HG03442 (cell line): ENCODE results near the gene SRSF7.
"Not testable (repeated sequence)": the region's sequence is repeated elsewhere in the genome, so short reads cannot be mapped to it uniquely, and the experiment has no call there.

ENCODE experiments used
- ATAC-seq: cut with Tn5 transposase; IDR thresholded peaks from one replicate; pipeline ENCODE4 v1.9.1; 2021; ENCODE audit warnings: mild to moderate bottlenecking, moderate library complexity; ENCODE audit not compliant: unreplicated experiment

Gene SRSF7

GRCh38 chr2:38750891-38751595 is at the start of gene SRSF7:
SRSF7 (minus strand) TSS chr2:38751361; CDS start chr2:38751256, 105 bp downstream.
- ATAC-seq = peak; percentile 80

- no peak for ATAC-seq
These were observed 46.8 kb upstream of the SRSF7 start for GRCh38 chr2:38797953-38798352.

DNA sequence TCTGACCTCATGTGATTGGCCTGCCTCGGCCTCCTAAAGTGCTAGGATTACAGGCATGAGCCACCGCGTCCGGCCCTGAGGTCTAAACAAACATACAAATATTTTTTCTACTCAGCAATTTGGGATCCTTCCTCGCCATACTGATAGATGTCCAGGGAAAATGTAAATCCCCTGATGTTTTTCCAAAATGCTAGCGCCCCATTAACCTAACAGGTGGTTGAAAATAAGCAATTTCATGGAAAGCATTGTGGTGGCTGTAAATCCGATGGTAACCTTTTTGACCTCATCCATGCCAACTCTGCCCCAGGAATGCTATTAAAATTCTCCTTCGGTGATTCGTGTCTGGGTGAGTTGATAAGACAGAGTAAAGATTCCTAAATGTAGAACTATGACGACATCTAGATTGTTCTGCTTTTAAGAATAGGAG is 46.1 kb upstream of the SRSF7 start:
- ATAC-seq = no peak

DNA sequence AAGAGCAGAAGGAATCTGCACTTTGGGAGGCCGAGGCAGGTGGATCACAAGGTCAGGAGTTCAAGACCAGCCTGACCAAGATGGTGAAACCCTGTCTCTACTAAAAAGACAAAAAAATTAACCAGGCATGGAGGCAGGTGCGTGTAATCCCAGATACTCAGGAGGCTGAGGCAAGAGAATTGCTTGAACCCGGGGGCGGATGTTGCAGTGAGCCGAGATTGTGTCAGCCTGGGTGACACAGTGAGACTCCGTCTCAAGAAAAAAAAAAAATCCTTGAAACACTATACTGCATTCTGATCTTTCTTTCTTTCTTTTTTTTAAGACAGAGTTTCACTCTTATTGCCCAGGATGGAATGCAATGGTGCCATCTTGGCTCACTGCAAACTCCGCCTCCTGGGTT is 43.9 kb upstream of the SRSF7 start:
- not testable (repeated sequence) for ATAC-seq

DNA sequence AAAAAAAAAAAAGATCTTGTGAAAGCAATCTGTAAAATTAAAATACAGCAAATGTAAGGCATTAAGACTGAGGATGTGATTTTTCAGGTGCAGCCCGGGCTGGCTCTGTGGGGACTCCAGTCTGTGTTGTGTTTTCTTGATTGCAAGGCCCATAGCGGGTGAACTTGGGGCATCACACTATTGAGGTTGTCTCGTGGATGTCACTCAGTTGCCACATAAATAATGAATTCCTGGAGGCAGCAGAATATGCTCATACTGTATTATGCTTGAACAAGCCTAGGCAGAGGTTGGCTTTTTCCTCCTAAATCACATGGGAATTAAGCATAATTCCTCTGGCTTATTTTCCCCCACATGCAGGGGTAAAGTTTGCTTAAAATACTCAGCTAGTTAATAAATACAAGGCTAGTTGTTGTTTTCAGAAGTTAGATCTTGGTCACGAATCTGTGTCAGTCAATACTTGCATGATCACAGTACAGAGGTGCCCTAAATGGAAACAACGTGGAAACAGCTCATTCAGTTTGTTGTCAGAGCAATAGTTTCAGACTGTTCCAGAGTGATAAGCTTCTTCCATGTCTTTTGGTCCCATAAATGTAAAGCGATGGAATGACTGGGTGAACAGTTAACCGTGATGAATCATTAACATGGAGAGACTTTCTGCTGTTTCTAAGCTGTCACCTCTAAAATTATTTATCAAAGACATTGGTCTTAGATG is 43.2 kb upstream of the SRSF7 start:
- no peak for ATAC-seq

DNA sequence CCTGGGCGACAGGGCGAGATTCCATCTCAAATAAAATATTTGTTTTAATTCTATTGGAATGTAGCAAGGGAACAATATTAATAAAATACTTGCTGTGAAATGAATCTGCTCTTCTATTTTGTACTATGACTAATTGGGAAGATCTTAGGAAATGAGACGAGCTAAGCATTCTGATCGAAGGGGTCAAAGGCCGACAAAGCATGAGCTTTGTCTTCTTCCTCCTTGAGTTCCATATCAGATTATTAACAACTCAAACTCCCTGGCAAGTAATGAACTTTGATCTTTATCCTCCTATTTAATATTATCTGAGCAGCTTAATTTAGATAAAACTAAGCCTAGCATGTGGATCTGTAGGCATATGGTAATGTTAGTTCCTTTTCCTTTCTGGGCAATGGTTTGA is 42.4 kb upstream of the SRSF7 start:
- no peak for ATAC-seq

- no peak for ATAC-seq
These were observed 41.6 kb upstream of the SRSF7 start for GRCh38 chr2:38792751-38793150.

GRCh38 chr2:38792321-38792720 is 41.2 kb upstream of the SRSF7 start:
- ATAC-seq = not testable (repeated sequence)

DNA sequence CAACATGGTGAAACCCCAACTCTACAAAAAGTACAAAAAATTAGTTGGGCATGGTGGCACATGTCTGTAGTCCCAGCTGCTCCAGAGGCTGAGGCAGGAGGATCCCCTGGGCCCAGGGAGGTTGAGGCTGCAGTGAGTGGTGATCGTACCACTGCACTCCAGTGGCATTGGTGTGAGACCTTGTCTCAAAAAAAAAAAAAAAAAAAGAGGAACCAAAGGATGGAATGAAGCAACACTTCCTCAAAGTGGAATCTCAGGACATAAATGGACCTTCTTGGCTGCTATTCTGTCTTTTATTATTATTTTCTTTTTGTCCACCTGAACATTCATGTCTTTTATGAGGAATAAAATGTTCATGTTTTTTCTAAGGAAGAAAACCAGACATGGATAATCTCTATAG is 40.6 kb upstream of the SRSF7 start:
- no peak for ATAC-seq

DNA sequence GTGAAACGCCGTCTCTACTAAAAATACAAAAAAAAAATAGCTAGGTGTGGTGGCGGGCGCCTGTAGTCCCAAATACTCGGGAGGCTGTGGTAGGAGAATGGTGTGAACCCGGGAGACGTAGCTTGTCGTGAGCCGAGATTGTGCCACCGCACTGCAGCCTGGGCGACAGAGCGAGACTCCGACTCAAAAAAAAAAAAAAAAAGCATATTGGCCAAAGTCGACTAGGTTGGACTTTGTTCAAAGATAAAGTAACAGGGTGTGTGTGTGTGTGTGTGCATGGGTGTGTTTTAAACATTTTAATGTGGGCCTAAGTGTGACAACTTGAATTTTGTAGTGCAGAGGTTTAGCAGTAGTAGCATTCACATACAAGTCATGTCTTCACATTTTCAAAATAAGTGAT is 38.5 kb upstream of the SRSF7 start:
- no peak for ATAC-seq

DNA sequence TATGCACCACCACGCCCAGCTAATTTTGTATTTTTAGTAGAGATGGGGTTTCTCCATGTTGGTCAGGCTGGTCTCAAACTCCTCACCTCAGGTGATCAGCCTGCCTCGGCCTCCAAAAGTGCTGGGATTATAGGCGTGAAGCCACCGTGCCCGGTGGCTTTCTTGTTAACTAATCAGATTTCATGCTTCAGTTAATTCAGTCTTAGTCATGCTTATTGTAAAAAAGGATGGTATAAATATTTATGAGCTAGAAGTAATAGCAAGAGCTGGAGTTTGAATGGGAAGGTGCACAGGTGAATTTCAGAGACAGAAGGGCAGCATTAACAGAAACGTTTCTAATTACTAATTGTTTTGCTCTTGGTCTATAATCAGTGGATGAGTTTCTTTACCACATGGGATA is 37.1 kb upstream of the SRSF7 start:
- no peak for ATAC-seq

DNA sequence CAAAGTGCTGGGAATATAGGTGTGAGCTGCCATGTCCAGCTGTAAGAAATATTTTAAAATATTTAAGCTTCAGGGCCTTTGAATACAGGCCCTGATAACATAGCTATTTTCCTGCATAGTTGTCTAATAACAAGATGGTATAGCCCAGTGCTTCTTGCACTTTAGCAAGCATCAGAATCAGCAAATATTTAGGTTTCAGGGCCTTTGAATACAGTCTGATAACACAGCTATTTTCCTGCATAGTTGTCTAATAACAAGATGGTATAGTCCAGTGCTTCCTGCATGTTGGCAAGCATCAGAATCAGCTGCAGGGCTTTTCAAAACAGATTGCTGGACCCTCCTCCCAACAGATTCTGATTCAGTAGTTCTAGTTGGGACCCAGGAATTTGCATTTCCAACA is 32.4 kb upstream of the SRSF7 start:
- ATAC-seq = no peak

DNA sequence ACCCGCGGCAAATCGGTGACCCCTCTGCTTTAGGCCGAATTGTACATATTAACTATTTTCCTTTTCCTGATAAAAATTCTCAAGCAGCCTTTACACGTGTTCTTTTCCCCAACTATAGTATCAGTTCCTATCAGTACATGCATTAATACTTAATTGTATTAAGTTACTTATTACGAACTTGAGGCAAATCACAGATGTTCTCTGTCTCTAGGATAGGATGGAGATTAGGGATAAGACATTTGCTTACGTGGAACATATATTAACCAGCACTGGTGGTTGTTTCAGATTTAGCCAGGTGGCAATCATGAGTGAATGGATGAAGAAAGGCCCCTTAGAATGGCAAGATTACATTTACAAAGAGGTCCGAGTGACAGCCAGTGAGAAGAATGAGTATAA is 27.5 kb upstream of the SRSF7 start:
- no peak for ATAC-seq

DNA sequence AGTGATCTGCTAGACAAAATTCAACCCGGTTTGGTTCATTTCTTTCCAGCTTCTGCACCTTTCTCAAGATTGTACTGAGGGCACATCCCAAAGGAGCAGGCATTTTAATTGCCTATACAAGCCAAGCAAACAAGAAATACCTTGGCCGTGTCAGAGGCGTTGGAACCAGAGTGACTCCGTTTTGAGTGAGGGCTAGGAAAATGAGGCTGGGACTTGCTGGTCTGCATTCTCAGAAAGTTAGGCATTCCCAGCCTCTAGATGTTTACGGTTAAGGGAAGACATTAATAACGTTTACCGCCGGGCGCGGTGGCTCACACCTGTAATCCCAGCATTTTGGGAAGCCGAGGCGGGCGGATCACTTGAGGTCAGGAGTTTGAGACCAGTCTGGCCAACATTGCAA is 25.4 kb upstream of the SRSF7 start:
- ATAC-seq = no peak

GRCh38 chr2:38775921-38776225 is 24.7 kb upstream of the SRSF7 start:
- no peak for ATAC-seq

DNA sequence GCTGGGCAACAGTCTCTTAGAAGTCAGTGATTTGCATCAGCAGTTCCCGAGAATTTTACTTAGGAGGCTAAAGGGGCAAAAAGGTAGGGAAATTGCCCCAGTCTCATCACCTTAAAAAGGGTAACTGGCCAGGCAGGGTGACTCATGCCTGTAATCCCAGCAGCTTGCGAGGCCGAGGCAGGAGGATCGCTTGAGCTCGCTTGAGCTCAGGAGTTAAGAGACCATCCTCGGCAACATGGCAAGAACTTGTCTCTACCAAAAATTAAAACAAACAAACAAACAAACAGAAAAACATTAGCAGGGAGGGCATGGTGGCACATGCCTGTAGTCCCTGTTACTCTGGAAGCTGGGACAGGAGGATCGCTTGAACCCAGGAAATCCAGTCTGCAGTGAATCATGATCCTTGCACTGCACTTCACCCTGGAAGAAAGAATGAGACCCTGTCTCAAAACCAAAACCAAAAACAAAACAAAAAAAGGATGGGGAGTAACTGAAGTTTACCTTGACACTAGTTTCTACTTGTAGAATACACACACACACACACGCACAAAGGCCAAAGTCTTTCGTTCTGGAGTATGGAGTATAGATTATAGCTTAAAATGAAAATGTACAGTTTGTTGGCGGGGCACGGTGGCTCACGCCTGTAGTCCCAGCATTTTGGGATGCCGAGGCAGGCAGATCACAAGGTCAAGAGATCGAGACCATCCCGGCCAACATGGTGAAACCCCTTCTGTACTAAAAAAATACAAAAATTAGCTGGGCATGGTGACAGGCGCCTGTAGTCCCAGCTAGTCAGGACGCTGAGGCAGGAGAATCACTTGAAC is 24.1 kb upstream of the SRSF7 start:
- ATAC-seq = no peak

DNA sequence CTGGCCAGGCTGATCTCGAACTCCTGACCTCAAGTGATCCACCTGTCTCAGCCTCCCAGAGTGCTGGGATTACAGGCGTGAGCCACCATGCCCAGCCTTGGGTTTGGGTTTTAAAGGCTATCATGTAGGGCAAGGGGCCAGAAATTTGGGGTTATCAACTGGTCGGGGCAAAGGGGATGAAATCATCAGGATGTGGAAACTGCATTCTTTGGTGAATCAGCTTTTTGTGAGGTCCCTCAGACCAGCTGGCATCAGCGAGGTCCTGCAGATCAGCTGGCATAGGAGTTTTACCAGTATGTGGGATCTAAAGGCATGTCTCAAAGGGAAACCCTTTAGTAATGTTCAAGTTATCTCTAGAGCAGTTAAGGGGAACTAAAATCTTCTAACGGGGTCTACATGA is 20.5 kb upstream of the SRSF7 start:
- ATAC-seq = no peak

- no peak for ATAC-seq
These were observed 14.4 kb upstream of the SRSF7 start for GRCh38 chr2:38765551-38765950.

DNA sequence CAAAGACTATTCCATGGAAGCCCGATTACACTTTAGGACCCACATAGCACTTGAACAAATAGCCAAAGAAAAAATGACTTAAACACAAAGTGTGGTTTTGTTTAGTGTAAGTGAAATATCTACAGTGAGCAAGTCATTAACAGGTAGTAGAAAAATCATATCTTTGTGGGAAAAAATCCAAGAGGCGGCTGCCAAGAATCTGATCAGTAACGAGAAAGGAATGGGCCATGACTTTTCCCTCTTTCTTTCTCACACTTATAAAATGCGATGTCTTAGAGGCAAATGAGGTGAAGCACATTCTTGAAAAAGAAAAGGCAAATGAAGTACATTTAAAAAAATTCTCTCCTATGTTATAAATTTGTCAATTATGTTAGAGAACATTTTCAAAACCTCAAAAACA is 14.0 kb upstream of the SRSF7 start:
- no peak for ATAC-seq

- no peak for ATAC-seq
These were observed 12.6 kb upstream of the SRSF7 start for GRCh38 chr2:38763728-38764127.

GRCh38 chr2:38763228-38763627 is 12.1 kb upstream of the SRSF7 start:
- ATAC-seq = no peak

GRCh38 chr2:38755891-38756290 is 4.7 kb upstream of the SRSF7 start:
- ATAC-seq = not testable (repeated sequence)
